Ishikawa (cell line): ENCODE data around the gene LCMT1.
"Not testable (repeated sequence)": the region's sequence is repeated elsewhere in the genome, so short reads cannot be mapped to it uniquely, and the experiment has no call there.

Source experiments
- CEBPB ChIP-seq: IDR thresholded peaks from 2 replicates; pipeline ENCODE4 v1.6.1; 2012
- CREB1 ChIP-seq: IDR thresholded peaks from 2 replicates; pipeline ENCODE4 v1.6.1; 2012; ENCODE audit warnings: low read depth
- EGR1 ChIP-seq: IDR thresholded peaks from 2 replicates; pipeline ENCODE4 v1.6.1; 2012
- EP300 ChIP-seq: IDR thresholded peaks from 2 replicates; pipeline ENCODE4 v1.6.1; 2012; ENCODE audit warnings: borderline replicate concordance
- FOXM1 ChIP-seq: IDR thresholded peaks from 2 replicates; pipeline ENCODE4 v1.6.1; 2012; ENCODE audit warnings: low read depth, borderline replicate concordance
- NFIC ChIP-seq: IDR thresholded peaks from 2 replicates; pipeline ENCODE4 v1.6.1; 2012
- RAD21 ChIP-seq: IDR thresholded peaks from 2 replicates; pipeline ENCODE4 v1.6.1; 2012; ENCODE audit warnings: low read depth
- TAF1 ChIP-seq: IDR thresholded peaks from 2 replicates; pipeline ENCODE4 v1.6.1; 2012; ENCODE audit warnings: low read depth, mild to moderate bottlenecking
- TCF12 ChIP-seq: IDR thresholded peaks from 2 replicates; pipeline ENCODE4 v1.6.1; 2012; ENCODE audit warnings: low read depth
- TEAD4 ChIP-seq: IDR thresholded peaks from 2 replicates; pipeline ENCODE4 v1.6.1; 2012
- YY1 ChIP-seq: IDR thresholded peaks from 2 replicates; pipeline ENCODE4 v1.6.1; 2012; ENCODE audit warnings: low read depth
- ZBTB7A ChIP-seq: IDR thresholded peaks from 2 replicates; pipeline ENCODE4 v1.6.1; 2012; ENCODE audit warnings: low read depth
- TF ChIP-seq, protein P1 (sequence below): IDR thresholded peaks from 2 replicates; pipeline ENCODE4 v1.6.1; 2012; ENCODE audit warnings: low read depth, mild to moderate bottlenecking
- TF ChIP-seq, protein P2 (sequence below): IDR thresholded peaks from 2 replicates; pipeline ENCODE4 v1.6.1; 2012

DNA sequence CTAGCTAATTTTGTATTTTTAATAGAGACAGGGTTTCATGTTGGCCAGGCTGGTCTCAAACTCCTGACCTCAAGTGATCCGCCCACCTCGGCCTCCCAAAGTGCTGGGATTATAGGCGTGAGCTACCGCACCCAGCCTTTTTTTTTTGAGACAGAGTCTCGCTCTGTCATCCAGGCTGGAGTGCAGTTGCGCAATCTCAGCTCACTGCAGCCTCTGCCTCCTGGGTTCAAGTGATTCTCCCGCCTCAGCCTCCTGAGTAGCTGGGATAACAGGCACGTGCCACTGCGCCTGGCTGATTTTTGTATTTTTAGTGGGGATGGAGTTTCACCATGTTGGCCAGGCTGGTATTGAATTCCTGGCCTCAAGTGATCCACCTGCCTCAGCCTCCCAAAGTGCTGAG is 56.4 kb downstream of the LCMT1 start:
- not testable (repeated sequence) for TF ChIP-seq EP300, RAD21, NFIC, YY1, CREB1, FOXM1, ZBTB7A, TAF1, TEAD4, TCF12, EGR1
- TF ChIP-seq, protein P1, sequence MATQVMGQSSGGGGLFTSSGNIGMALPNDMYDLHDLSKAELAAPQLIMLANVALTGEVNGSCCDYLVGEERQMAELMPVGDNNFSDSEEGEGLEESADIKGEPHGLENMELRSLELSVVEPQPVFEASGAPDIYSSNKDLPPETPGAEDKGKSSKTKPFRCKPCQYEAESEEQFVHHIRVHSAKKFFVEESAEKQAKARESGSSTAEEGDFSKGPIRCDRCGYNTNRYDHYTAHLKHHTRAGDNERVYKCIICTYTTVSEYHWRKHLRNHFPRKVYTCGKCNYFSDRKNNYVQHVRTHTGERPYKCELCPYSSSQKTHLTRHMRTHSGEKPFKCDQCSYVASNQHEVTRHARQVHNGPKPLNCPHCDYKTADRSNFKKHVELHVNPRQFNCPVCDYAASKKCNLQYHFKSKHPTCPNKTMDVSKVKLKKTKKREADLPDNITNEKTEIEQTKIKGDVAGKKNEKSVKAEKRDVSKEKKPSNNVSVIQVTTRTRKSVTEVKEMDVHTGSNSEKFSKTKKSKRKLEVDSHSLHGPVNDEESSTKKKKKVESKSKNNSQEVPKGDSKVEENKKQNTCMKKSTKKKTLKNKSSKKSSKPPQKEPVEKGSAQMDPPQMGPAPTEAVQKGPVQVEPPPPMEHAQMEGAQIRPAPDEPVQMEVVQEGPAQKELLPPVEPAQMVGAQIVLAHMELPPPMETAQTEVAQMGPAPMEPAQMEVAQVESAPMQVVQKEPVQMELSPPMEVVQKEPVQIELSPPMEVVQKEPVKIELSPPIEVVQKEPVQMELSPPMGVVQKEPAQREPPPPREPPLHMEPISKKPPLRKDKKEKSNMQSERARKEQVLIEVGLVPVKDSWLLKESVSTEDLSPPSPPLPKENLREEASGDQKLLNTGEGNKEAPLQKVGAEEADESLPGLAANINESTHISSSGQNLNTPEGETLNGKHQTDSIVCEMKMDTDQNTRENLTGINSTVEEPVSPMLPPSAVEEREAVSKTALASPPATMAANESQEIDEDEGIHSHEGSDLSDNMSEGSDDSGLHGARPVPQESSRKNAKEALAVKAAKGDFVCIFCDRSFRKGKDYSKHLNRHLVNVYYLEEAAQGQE = not testable (repeated sequence)
- TF ChIP-seq, protein P2, sequence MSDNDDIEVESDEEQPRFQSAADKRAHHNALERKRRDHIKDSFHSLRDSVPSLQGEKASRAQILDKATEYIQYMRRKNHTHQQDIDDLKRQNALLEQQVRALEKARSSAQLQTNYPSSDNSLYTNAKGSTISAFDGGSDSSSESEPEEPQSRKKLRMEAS = not testable (repeated sequence)
- peak; percentile 86 for TF ChIP-seq CEBPB
